Measurements from ENCODE around the gene NDUFAF8.

Gene NDUFAF8

GRCh38 chr17:81193051-81193410 lies 46.1 kb upstream of the NDUFAF8 start:
- Histone ChIP-seq H3K9me2 (replicated peaks; ENCODE audit: control insufficient read depth, low read length) (no peaks in the 10 kb centered on the region), H4K20me1 (ENCODE audit: control insufficient read depth, insufficient read depth, low read depth, low read length) (no peaks in the 10 kb centered on the region), H3K4me1 (ENCODE audit: control insufficient read depth, low read length) (no peaks in the 10 kb centered on the region), H3K27ac (ENCODE audit: low read depth, low read length) (no peak overlapping the region), H3K4me2 (ENCODE audit: low read length) (no peak overlapping the region), H3K79me2 (ENCODE audit: control insufficient read depth, low read length) (no peaks in the 10 kb centered on the region), H3F3A (ENCODE audit: control insufficient read depth, insufficient read depth) (no peaks in the 10 kb centered on the region), H3K4me3 (ENCODE audit: low read length) (no peak overlapping the region), H3K36me3 (ENCODE audit: control insufficient read depth, low read length) (no peaks in the 10 kb centered on the region), H3K9me3 (ENCODE audit: control insufficient read depth, insufficient read depth, low read length) (no peaks in the 10 kb centered on the region), H3K27me3 (ENCODE audit: control insufficient read depth, low read length) (no peaks in the 10 kb centered on the region)
- TF ChIP-seq EZH2phosphoT487 (IDR thresholded peaks at IDR 0.05; ENCODE audit: borderline replicate concordance, low read length) = no peak
- no peak for TF ChIP-seq CTCF (IDR thresholded peaks at IDR 0.05; ENCODE audit: low read depth, low read length, poor library complexity, severe bottlenecking)

- no peak overlapping the region for H3K27ac ChIP-seq (ENCODE audit: low read depth, low read length)
- H3K4me2 ChIP-seq (ENCODE audit: low read length) = no peak overlapping the region
- H3K9me2 ChIP-seq (replicated peaks; ENCODE audit: control insufficient read depth, low read length) = no peaks in the 10 kb centered on the region
- no peak for TF ChIP-seq EZH2phosphoT487 (IDR thresholded peaks at IDR 0.05; ENCODE audit: borderline replicate concordance, low read length)
- no peak for TF ChIP-seq CTCF (IDR thresholded peaks at IDR 0.05; ENCODE audit: low read depth, low read length, poor library complexity, severe bottlenecking)
- H3F3A ChIP-seq (ENCODE audit: control insufficient read depth, insufficient read depth) = no peaks in the 10 kb centered on the region
- no peaks in the 10 kb centered on the region for H3K4me1 ChIP-seq (ENCODE audit: control insufficient read depth, low read length)
- no peak overlapping the region for H3K4me3 ChIP-seq (ENCODE audit: low read length)
- H3K36me3 ChIP-seq (ENCODE audit: control insufficient read depth, low read length) = no peaks in the 10 kb centered on the region
- no peaks in the 10 kb centered on the region for H4K20me1 ChIP-seq (ENCODE audit: control insufficient read depth, insufficient read depth, low read depth, low read length)
- H3K27me3 ChIP-seq (ENCODE audit: control insufficient read depth, low read length) = no peaks in the 10 kb centered on the region
- no peaks in the 10 kb centered on the region for H3K9me3 ChIP-seq (ENCODE audit: control insufficient read depth, insufficient read depth, low read length)
- no peaks in the 10 kb centered on the region for H3K79me2 ChIP-seq (ENCODE audit: control insufficient read depth, low read length)
Measured at GRCh38 chr17:81193470-81194224, 45.5 kb upstream of the NDUFAF8 start.

GRCh38 chr17:81194225-81194760 lies 44.8 kb upstream of the NDUFAF8 start:
- Histone ChIP-seq H3K4me3 (ENCODE audit: low read length) (no peak overlapping the region), H3K4me1 (ENCODE audit: control insufficient read depth, low read length) (no peaks in the 10 kb centered on the region), H3K9me2 (replicated peaks; ENCODE audit: control insufficient read depth, low read length) (no peaks in the 10 kb centered on the region), H4K20me1 (ENCODE audit: control insufficient read depth, insufficient read depth, low read depth, low read length) (no peaks in the 10 kb centered on the region), H3K27ac (ENCODE audit: low read depth, low read length) (no peak overlapping the region), H3K27me3 (ENCODE audit: control insufficient read depth, low read length) (no peaks in the 10 kb centered on the region), H3K79me2 (ENCODE audit: control insufficient read depth, low read length) (no peaks in the 10 kb centered on the region), H3K9me3 (ENCODE audit: control insufficient read depth, insufficient read depth, low read length) (no peaks in the 10 kb centered on the region), H3K36me3 (ENCODE audit: control insufficient read depth, low read length) (no peaks in the 10 kb centered on the region), H3F3A (ENCODE audit: control insufficient read depth, insufficient read depth) (no peaks in the 10 kb centered on the region), H3K4me2 (ENCODE audit: low read length) (no peak overlapping the region)
- TF ChIP-seq CTCF (IDR thresholded peaks at IDR 0.05; ENCODE audit: low read depth, low read length, poor library complexity, severe bottlenecking) (no peak), EZH2phosphoT487 (IDR thresholded peaks at IDR 0.05; ENCODE audit: borderline replicate concordance, low read length) (no peak)

Measured in DOHH2 (cell line).